ENCODE data around the gene NFATC1.

The NFATC1 gene

GRCh38 chr18:79379931-79380815, 15.6 kb upstream of the NFATC1 start:
- DNase-seq (ENCODE audit: low read depth) = no peak
- H3K4me3 ChIP-seq (ENCODE audit: low read length) = no peak overlapping the region
- no peak for TF ChIP-seq CTCF (conservative IDR thresholded peaks at IDR 0.05; ENCODE audit: low read depth, low read length)

- peak; percentile 83 for TF ChIP-seq CTCF (conservative IDR thresholded peaks at IDR 0.05; ENCODE audit: low read depth, low read length)
- H3K4me3 ChIP-seq (ENCODE audit: low read length) = no peak overlapping the region
- DNase-seq (ENCODE audit: low read depth) = no peak
Measured at GRCh38 chr18:79380816-79381806, 14.6 kb upstream of the NFATC1 start.

- DNase-seq (ENCODE audit: low read depth) = no peak
- TF ChIP-seq CTCF (conservative IDR thresholded peaks at IDR 0.05; ENCODE audit: low read depth, low read length) = no peak
- no peak overlapping the region for H3K4me3 ChIP-seq (ENCODE audit: low read length)
Measured at GRCh38 chr18:79381811-79382311, 13.9 kb upstream of the NFATC1 start.

- TF ChIP-seq CTCF (conservative IDR thresholded peaks at IDR 0.05; ENCODE audit: low read depth, low read length) = no peak
- no peak overlapping the region for H3K4me3 ChIP-seq (ENCODE audit: low read length)
- DNase-seq (ENCODE audit: low read depth) = no peak
Measured at GRCh38 chr18:79382681-79383387, 12.9 kb upstream of the NFATC1 start.

GRCh38 chr18:79383388-79384056, 12.2 kb upstream of the NFATC1 start:
- no peak overlapping the region for H3K4me3 ChIP-seq (ENCODE audit: low read length)
- TF ChIP-seq CTCF (conservative IDR thresholded peaks at IDR 0.05; ENCODE audit: low read depth, low read length) = no peak
- no peak for DNase-seq (ENCODE audit: low read depth)

GRCh38 chr18:79384151-79384807, 11.5 kb upstream of the NFATC1 start:
- no peak overlapping the region for H3K4me3 ChIP-seq (ENCODE audit: low read length)
- DNase-seq (ENCODE audit: low read depth) = no peak
- TF ChIP-seq CTCF (conservative IDR thresholded peaks at IDR 0.05; ENCODE audit: low read depth, low read length) = no peak
